Measurements from ENCODE around the gene WWC2.

Gene WWC2

DNA sequence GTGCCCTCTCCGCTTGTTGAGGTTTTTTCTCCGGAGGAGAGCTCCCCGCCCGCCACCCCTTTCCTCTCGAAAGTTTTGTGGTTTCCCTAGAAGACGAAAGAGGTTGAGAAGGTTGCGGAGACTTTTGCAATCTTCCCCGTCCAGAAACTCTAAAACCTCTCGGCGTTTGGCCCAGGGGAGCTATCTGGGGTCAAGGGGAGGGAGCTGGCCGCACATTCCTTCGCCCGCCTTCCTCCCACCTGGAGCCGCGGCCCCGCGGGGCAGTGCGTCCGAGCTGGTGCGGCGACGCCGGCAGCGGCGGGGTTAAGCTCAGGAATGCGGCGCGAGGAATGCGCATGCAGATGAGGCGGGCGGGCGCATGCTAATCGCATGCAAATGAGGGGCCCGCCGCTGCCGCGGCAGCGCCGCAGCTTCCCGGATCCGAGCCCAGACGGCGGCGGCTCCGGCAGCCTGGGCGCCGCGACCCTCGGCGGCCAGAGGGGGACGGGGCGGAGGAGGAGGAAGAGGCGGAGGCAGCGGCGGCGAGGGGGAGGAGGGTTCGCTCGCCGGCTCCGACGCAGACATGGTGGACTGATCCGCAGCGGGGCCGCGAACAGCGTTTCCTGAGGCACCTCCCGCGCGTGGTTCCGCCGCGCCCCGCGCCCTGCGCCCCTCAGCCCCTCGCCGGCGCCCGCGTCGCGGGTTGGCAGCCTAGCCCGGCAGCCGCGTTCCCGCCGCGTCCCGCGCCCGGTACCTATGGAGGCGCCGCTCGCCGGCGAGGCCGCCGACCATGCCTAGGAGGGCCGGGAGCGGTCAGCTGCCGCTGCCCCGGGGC, at the start of gene WWC2:
TSS of gene WWC2 (plus strand) at position 535 of the 814 bp plus-strand sequence. CDS start at position 770, 235 bp downstream.
- Histone ChIP-seq H3K36me3 (no peaks in the 10 kb centered on the region), H3K4me2 (peak within 1 kb of the TSS; percentile 97), H3K4me3 (peak within 1 kb of the TSS; percentile 93), H3K27ac (peak within 1 kb of the TSS; percentile 79), H3K9me3 (no peaks in the 10 kb centered on the region), H3K27me3 (peaks cover 35% of the 10 kb centered on the region), H3K9ac (peak within 1 kb of the TSS; percentile 77), H3K4me1 (peaks cover 27% of the 10 kb centered on the region), H4K20me1 (peaks cover 33% of the 10 kb centered on the region)
- no peak for TF ChIP-seq Cebpa-rat (IDR thresholded peaks at IDR 0.05)

DNA sequence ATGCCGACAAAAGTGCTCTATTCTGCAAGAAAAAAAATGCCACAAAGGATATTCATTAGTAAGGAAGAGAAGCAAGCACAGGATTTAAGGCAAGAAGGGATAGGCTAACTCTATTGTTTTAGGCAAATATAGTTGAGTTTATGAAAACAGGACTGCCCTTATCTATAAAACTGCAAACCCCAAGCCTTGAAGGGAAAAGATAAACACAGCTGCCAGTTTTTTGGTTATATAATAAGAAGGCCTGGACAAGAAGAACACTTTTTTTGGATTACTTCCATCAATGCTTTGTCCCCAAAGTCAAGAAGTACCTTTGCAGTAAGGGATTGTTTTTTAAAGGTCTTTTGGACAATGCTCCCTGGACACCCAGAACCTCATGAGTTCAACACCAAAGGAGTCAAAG, 45.4 kb upstream of the WWC2 start:
- no peak for TF ChIP-seq Cebpa-rat (IDR thresholded peaks at IDR 0.05)
- Histone ChIP-seq H3K4me1 (no peaks in the 10 kb centered on the region), H3K9ac (no peak overlapping the region), H3K27ac (no peak overlapping the region), H3K27me3 (no peaks in the 10 kb centered on the region), H4K20me1 (no peaks in the 10 kb centered on the region), H3K4me2 (no peak overlapping the region), H3K9me3 (peaks cover 10% of the 10 kb centered on the region), H3K4me3 (no peak overlapping the region), H3K36me3 (no peaks in the 10 kb centered on the region)

DNA sequence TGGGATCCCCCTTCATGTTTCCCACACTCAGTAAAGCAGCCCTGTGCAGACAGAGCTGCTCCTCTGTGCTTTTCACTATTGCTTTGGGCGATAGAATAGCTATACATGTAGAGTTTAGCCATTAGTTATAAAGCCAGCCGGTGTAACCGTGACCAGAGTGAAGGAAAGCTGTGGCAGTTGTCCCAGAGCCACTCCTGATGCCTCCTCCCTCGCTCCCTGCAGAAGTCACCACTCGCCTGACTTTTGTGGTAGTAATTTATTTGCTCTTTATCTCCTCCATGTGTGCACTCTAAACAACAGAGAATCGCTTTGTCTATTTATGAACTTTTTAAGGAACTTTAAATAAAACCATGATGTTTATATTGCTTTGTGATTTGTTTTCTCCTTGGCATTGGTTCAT, 41.8 kb upstream of the WWC2 start:
- Histone ChIP-seq H3K4me3 (no peak overlapping the region), H4K20me1 (no peaks in the 10 kb centered on the region), H3K4me2 (no peak overlapping the region), H3K27me3 (no peaks in the 10 kb centered on the region), H3K9me3 (peaks cover 15% of the 10 kb centered on the region), H3K9ac (no peak overlapping the region), H3K27ac (no peak overlapping the region), H3K36me3 (no peaks in the 10 kb centered on the region), H3K4me1 (no peaks in the 10 kb centered on the region)
- no peak for TF ChIP-seq Cebpa-rat (IDR thresholded peaks at IDR 0.05)

GRCh38 chr4:183059797-183060196, 39.3 kb upstream of the WWC2 start:
- H4K20me1 ChIP-seq, result no peaks in the 10 kb centered on the region

DNA sequence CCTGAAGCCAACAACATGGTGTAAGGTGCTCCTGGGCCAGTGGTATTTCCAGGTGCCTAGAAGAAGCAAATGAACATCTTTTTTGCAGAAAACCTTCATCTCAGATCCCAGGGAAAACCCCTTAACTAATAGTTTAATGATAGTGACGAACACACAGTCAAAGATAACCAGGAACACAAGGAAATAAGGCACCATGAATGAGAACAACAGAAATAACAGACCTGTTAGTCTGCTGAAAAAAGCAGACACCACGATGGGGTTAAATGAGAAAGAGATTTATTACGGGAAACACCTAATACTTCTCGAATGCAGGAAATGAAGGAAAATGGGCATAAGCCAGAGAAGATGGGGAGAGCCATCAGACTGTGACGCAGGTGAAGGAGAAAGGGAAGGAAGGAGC, 30.6 kb upstream of the WWC2 start:
- no peak overlapping the region for H3K9ac ChIP-seq
- H3K36me3 ChIP-seq, result no peaks in the 10 kb centered on the region
- no peak overlapping the region for H3K4me2 ChIP-seq
- no peak overlapping the region for H3K27ac ChIP-seq
- no peaks in the 10 kb centered on the region for H3K27me3 ChIP-seq
- H3K4me1 ChIP-seq, result peaks cover 17% of the 10 kb centered on the region
- H3K4me3 ChIP-seq, result no peak overlapping the region
- no peak for TF ChIP-seq Cebpa-rat (IDR thresholded peaks at IDR 0.05)
- H4K20me1 ChIP-seq, result no peaks in the 10 kb centered on the region
- H3K9me3 ChIP-seq, result peaks cover 30% of the 10 kb centered on the region

More at GRCh38 chr4:183059797-183060196, 39.3 kb upstream of the WWC2 start:
- no peak overlapping the region for H3K4me2 ChIP-seq
- no peaks in the 10 kb centered on the region for H3K36me3 ChIP-seq
- no peaks in the 10 kb centered on the region for H3K27me3 ChIP-seq
- H3K4me1 ChIP-seq, result peaks cover 18% of the 10 kb centered on the region
- no peak for TF ChIP-seq Cebpa-rat (IDR thresholded peaks at IDR 0.05)
- H3K4me3 ChIP-seq, result no peak overlapping the region
- no peak overlapping the region for H3K9ac ChIP-seq
- no peak overlapping the region for H3K27ac ChIP-seq
- peaks cover 9% of the 10 kb centered on the region; the same call in 1 of the 2 replicates for H3K9me3 ChIP-seq

- TF ChIP-seq Cebpa-rat (IDR thresholded peaks at IDR 0.05), result no peak
- Histone ChIP-seq H3K9me3 (peaks cover 30% of the 10 kb centered on the region), H3K36me3 (no peaks in the 10 kb centered on the region)
Observed at GRCh38 chr4:183071222-183071621, 27.8 kb upstream of the WWC2 start.

DNA sequence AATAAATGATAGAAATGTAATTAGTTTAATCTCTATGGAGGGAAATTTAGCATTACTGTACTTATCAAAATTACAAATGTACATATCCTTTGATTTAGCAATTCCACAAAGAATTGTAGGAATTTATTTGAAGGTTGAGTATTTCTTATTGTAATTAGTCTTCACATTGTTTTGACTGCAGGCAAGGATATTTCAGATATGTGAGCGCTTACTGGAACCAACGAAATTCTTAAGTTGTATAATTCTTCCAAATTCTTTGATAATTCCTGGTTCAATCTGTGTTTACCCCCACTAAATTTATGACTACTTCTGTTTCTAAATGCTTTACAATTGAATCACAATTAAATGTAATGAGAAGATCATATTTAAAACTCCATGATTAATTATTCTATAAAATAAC, 26.9 kb upstream of the WWC2 start:
- H3K4me3 ChIP-seq, result no peak overlapping the region
- H3K9me3 ChIP-seq, result peaks cover 30% of the 10 kb centered on the region
- no peaks in the 10 kb centered on the region for H3K4me1 ChIP-seq

More at GRCh38 chr4:183071222-183071621, 27.8 kb upstream of the WWC2 start:
- Histone ChIP-seq H3K27ac (no peak overlapping the region), H4K20me1 (no peaks in the 10 kb centered on the region), H3K4me2 (no peak overlapping the region), H3K27me3 (no peaks in the 10 kb centered on the region), H3K4me3 (no peak overlapping the region), H3K9ac (no peak overlapping the region), H3K4me1 (no peaks in the 10 kb centered on the region)

GRCh38 chr4:183073838-183074145, 25.3 kb upstream of the WWC2 start:
- TF ChIP-seq Cebpa-rat (IDR thresholded peaks at IDR 0.05), result no peak
- Histone ChIP-seq H3K4me1 (no peaks in the 10 kb centered on the region), H3K9ac (no peak overlapping the region), H3K27ac (no peak overlapping the region), H4K20me1 (no peaks in the 10 kb centered on the region), H3K9me3 (peaks cover 24% of the 10 kb centered on the region), H3K27me3 (no peaks in the 10 kb centered on the region), H3K36me3 (no peaks in the 10 kb centered on the region), H3K4me3 (no peak overlapping the region), H3K4me2 (no peak overlapping the region)

More for the DNA sequence above, 26.9 kb upstream of the WWC2 start:
- Histone ChIP-seq H3K27ac (no peak overlapping the region), H3K36me3 (no peaks in the 10 kb centered on the region), H3K9ac (no peak overlapping the region), H3K4me2 (no peak overlapping the region), H4K20me1 (no peaks in the 10 kb centered on the region), H3K27me3 (no peaks in the 10 kb centered on the region)
- no peak for TF ChIP-seq Cebpa-rat (IDR thresholded peaks at IDR 0.05)

- Histone ChIP-seq H3K4me3 (no peak overlapping the region), H4K20me1 (no peaks in the 10 kb centered on the region), H3K9me3 (peaks cover 17% of the 10 kb centered on the region), H3K9ac (no peak overlapping the region), H3K27me3 (no peaks in the 10 kb centered on the region), H3K27ac (no peak overlapping the region), H3K36me3 (no peaks in the 10 kb centered on the region), H3K4me2 (no peak overlapping the region), H3K4me1 (no peaks in the 10 kb centered on the region)
- no peak for TF ChIP-seq Cebpa-rat (IDR thresholded peaks at IDR 0.05)
Observed at GRCh38 chr4:183074288-183074990, 24.6 kb upstream of the WWC2 start.

DNA sequence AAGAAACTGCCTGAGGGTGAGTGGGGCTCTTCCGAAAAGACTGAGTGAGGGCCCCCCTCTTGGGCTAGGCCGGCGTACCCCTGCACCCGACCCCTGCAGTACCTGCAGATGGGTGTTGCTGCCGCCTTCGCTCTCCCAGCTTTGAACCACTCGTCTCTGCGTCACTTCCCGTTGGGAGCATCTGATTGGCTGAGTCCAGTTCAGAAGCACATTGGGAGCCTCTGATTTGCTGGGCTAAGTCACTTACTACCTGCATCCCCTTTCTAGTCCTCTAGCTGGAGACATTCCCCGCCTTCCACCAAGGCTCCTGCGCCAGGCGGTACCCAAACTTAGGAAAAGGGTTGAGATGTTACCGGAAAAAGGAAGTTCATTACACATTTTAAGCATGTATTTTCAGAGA, 20.4 kb upstream of the WWC2 start:
- Histone ChIP-seq H3K9me3 (no peaks in the 10 kb centered on the region), H3K27ac (no peak overlapping the region), H3K9ac (no peak overlapping the region), H3K4me1 (no peaks in the 10 kb centered on the region), H3K27me3 (no peaks in the 10 kb centered on the region), H3K4me3 (no peak overlapping the region), H3K36me3 (no peaks in the 10 kb centered on the region), H3K4me2 (no peak overlapping the region), H4K20me1 (no peaks in the 10 kb centered on the region)
- no peak for TF ChIP-seq Cebpa-rat (IDR thresholded peaks at IDR 0.05)
